Measurements from ENCODE around the gene TTLL11. TPM values are rescaled to one million over a fixed set of nuclear protein-coding genes. Genes with fewer than 3 reads are reported as not detected.
"Not testable (repeated sequence)": the region's sequence is repeated elsewhere in the genome, so short reads cannot be mapped to it uniquely, and the experiment has no call there.

Gene TTLL11
- total RNA-seq, 6 experiments from 2014 or later: 3.2 to 5.2 (median 4.1) TPM

- no peak overlapping the region for H3K4me3 ChIP-seq
Measured at GRCh38 chr9:121985792-121986494, 107.2 kb downstream of the TTLL11 start.

GRCh38 chr9:121984726-121985402 is 108.2 kb downstream of the TTLL11 start:
- no peaks in the 10 kb centered on the region for H3K36me3 ChIP-seq
- no peak overlapping the region for H3K27ac ChIP-seq
- peaks cover 0 to 8% (median 4%) of the 10 kb centered on the region in 4 donors for H3K4me1 ChIP-seq
- no peak overlapping the region for H3K4me3 ChIP-seq
- intact Hi-C loops (cut with DNase I): loop anchor here in 1 of 2 donors (5.0 kb wide), 1 partner anchor 293 kb away; no protein-coding TSS in a partner anchor
- ATAC-seq (no peak), DNase-seq (no peak)
- no peaks in the 10 kb centered on the region for H3K27me3 ChIP-seq
- 76% methylated on average over 6 of the region's 7 CpGs for WGBS (ENCODE audit: insufficient coverage, low coverage, low lambda C conversion rate, missing lambda C conversion rate)
- no peaks in the 10 kb centered on the region for H3K9me3 ChIP-seq
- TF ChIP-seq POLR2A (IDR thresholded peaks at IDR 0.05): no peak
- TF ChIP-seq CTCF (IDR thresholded peaks at IDR 0.05): no peak

More at GRCh38 chr9:121985792-121986494, 107.2 kb downstream of the TTLL11 start:
- DNase-seq: no peak
- peak in 3 of 4 donors; percentile 38 to 54 (median 52) for ATAC-seq
- H3K27ac ChIP-seq: no peak overlapping the region
- no peaks in the 10 kb centered on the region for H3K27me3 ChIP-seq
- intact Hi-C loops (cut with DNase I): loop anchor here in 1 of 2 donors (5.0 kb wide), 1 partner anchor 294 kb away; no protein-coding TSS in a partner anchor
- 61% methylated on average over 13 of the region's 14 CpGs for WGBS (ENCODE audit: insufficient coverage, low coverage, low lambda C conversion rate, missing lambda C conversion rate)
- H3K4me1 ChIP-seq: peaks cover 0 to 8% (median 4%) of the 10 kb centered on the region in 4 donors
- no peaks in the 10 kb centered on the region for H3K36me3 ChIP-seq
- TF ChIP-seq CTCF (IDR thresholded peaks at IDR 0.05): no peak
- TF ChIP-seq POLR2A (IDR thresholded peaks at IDR 0.05): no peak
- no peaks in the 10 kb centered on the region for H3K9me3 ChIP-seq

GRCh38 chr9:121983736-121984135 is 109.4 kb downstream of the TTLL11 start:
- no peak for TF ChIP-seq CTCF (IDR thresholded peaks at IDR 0.05)
- Histone ChIP-seq H3K27me3 (no peaks in the 10 kb centered on the region), H3K4me1 (peaks cover 0 to 8% (median 4%) of the 10 kb centered on the region in 4 donors), H3K36me3 (no peaks in the 10 kb centered on the region), H3K27ac (no peak overlapping the region), H3K9me3 (no peaks in the 10 kb centered on the region), H3K4me3 (no peak overlapping the region)
- WGBS (ENCODE audit: insufficient coverage, low coverage, low lambda C conversion rate, missing lambda C conversion rate): 95% methylated on average over 2 of the region's 2 CpGs
- ATAC-seq (no peak), DNase-seq (no peak)
- intact Hi-C loops (cut with DNase I): no loop called here

GRCh38 chr9:121981118-121981883 is 111.8 kb downstream of the TTLL11 start:
- WGBS (ENCODE audit: insufficient coverage, low coverage, low lambda C conversion rate, missing lambda C conversion rate): 48% methylated on average over 5 of the region's 5 CpGs
- intact Hi-C loops (cut with DNase I): no loop called here
- no peak for DNase-seq
- H3K9me3 ChIP-seq: no peaks in the 10 kb centered on the region
- no peaks in the 10 kb centered on the region for H3K36me3 ChIP-seq
- peak; percentile 52 to 70 (median 60) for ATAC-seq
- no peaks in the 10 kb centered on the region for H3K27me3 ChIP-seq
- no peak overlapping the region for H3K4me3 ChIP-seq
- H3K4me1 ChIP-seq: peaks cover 0 to 10% (median 4%) of the 10 kb centered on the region in 4 donors
- no peak overlapping the region for H3K27ac ChIP-seq
- TF ChIP-seq POLR2A (IDR thresholded peaks at IDR 0.05) (no peak), CTCF (IDR thresholded peaks at IDR 0.05) (no peak)

GRCh38 chr9:121980665-121981064 is 112.4 kb downstream of the TTLL11 start:
- H3K27ac ChIP-seq; intact Hi-C loops (cut with DNase I); H3K9me3 ChIP-seq; DNase-seq; H3K27me3 ChIP-seq; ATAC-seq; H3K4me3 ChIP-seq; H3K36me3 ChIP-seq: not testable (repeated sequence)
- peaks cover 0 to 14% (median 6%) of the 10 kb centered on the region in 4 donors for H3K4me1 ChIP-seq
- WGBS (ENCODE audit: insufficient coverage, low coverage, low lambda C conversion rate, missing lambda C conversion rate): 94% methylated on average over 1 of the region's 1 CpG

Measured in right lobe of liver (tissue), 6 donors.